ENCODE results near the gene BACH2.
A peak's percentile ranks its signal among the peaks of the same experiment; 100 is the strongest.
"Not testable (repeated sequence)": the region's sequence is repeated elsewhere in the genome, so short reads cannot be mapped to it uniquely, and the experiment has no call there.

The BACH2 gene

DNA sequence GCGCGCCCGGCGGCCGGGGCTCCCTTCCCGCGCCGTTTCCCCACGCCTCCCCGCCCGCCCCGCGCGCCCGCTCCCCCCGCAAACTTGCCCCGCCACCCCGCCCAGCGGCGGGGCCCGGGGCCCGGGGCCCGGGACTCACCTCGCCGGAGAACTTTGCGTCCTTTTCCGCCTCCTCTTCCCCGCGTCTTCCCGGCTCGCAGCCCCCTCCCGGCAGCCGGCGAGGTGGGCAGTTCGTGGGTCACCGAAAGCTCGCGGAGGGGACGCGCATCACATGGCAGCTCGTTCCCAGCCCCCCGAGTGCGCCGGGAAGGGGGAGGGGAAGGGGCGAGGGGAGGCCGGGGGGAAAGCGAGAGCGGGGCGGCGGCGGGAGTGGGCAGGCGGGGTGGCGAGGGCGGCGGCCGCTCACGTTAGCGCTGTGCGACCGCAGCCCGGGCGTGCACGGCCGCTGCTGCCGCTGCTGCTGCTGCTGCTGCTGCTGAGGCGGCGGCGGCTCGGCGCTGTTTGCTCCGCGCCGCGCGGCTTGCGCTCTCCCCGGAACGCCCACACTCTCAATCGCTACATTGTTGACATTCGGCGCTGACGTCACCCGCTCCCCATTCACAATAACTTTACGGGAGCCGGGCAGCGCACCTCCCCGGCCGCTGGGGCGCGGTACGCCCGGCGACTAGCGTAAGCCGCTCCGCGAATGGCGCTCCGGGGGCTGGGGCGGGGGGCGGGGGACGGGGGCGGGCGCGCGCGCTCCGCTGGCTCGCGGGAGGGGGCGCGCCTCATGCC lies at the start of gene BACH2:
BACH2 (minus strand) TSS at position 503 of the 774 bp plus-strand sequence. CDS start 287,999 bp downstream, outside the sequence.
- H3K27me3 Mint-ChIP-seq, result no peaks in the 10 kb centered on the region
- peaks cover 2 to 8% of the 10 kb centered on the region in 2 donors for H3K36me3 Mint-ChIP-seq
- H3K4me3 Mint-ChIP-seq, result peak within 1 kb of the TSS; percentile 92 to 94
- peaks cover 39 to 60% of the 10 kb centered on the region in 2 donors for H3K4me1 Mint-ChIP-seq
- DNase-seq (peak; percentile 91), ATAC-seq (replicated peaks) (peak; percentile 66 to 78)
- no peaks in the 10 kb centered on the region for H3K9me3 Mint-ChIP-seq
- H3K27ac Mint-ChIP-seq, result peak within 1 kb of the TSS; percentile 96

DNA sequence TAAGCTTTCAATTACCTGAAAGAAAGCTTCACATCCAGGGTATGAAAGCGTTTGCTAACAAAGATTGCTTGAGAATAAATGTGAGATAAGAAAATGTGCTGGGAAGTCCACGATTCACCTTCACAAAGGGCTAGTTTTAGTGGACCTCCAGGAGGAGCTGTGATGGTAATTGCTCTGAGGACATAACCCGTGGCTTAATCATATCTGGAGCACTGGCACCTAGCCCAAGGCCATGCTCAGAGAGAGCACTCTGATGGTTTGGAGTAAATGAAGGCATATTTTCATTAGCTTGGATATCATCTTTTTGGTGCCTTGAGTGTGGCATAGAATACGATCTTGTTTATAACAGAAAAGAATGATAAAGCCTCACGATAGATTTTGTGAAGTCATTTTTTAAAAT lies 46.9 kb upstream of the BACH2 start:
- H3K36me3 Mint-ChIP-seq, result no peaks in the 10 kb centered on the region
- DNase-seq (no peak), ATAC-seq (replicated peaks) (no peak)
- no peak overlapping the region for H3K4me3 Mint-ChIP-seq
- no peak overlapping the region for H3K27ac Mint-ChIP-seq
- H3K9me3 Mint-ChIP-seq, result peaks cover 2 to 9% of the 10 kb centered on the region in 2 donors
- peaks cover 10 to 19% of the 10 kb centered on the region in 2 donors for H3K4me1 Mint-ChIP-seq
- no peaks in the 10 kb centered on the region for H3K27me3 Mint-ChIP-seq

DNA sequence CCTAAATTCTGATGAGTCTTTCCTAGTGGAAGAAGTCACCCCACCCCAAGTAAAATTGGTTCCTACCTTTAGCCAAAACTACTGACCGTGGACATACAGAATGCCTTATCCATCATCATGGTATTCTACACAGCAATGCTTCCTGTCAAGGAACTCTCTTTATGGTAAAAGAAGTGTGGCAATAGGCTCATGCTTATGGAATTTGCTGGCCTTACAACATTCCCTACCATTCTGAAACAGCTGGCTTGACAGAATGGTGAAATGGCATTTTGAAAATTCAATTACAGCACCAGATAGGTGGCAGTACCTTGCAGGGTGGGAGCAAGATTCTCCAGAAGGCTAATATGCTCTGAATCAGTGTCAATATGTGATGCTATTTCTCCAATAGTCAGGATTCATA lies 41.8 kb upstream of the BACH2 start:
- H3K4me1 Mint-ChIP-seq, result peaks cover 6 to 7% of the 10 kb centered on the region in 2 donors
- DNase-seq (no peak), ATAC-seq (replicated peaks) (no peak)
- H3K4me3 Mint-ChIP-seq, result no peak overlapping the region
- H3K27ac Mint-ChIP-seq, result no peak overlapping the region
- peaks cover 6 to 13% of the 10 kb centered on the region in 2 donors for H3K36me3 Mint-ChIP-seq
- H3K27me3 Mint-ChIP-seq, result no peaks in the 10 kb centered on the region
- peaks cover 9 to 16% of the 10 kb centered on the region in 2 donors for H3K9me3 Mint-ChIP-seq

DNA sequence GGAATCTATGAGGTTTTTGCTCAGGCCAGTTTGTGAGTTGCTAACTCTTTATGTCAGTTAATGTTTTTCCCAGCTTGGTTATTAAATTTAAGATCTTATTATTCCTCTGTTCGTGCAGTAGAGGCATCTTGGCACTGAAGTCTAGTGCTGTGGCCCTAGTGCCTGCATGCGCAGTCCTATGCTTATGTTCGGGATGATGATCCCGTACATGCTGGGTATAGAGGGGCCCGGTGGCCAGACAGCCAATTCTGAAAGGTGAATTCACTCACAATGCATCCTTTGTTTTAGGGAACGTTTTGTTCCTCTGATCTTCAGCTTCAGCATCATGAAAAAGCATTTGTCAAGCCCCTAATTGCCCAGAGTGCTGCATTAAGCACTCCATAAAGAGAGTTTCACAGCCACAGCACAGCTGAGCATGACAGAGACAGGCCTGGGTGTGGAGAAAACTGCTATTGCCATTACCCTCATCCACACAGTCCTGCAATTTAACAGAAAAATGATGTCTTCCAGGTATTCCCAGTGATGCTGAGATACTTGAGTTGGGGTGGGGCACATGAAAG lies 39.8 kb upstream of the BACH2 start:
- Mint-ChIP-seq H3K36me3 (peaks cover 6 to 16% of the 10 kb centered on the region in 2 donors), H3K4me1 (peaks cover 7 to 8% of the 10 kb centered on the region in 2 donors), H3K4me3 (no peak overlapping the region), H3K9me3 (peaks cover 12 to 22% of the 10 kb centered on the region in 2 donors), H3K27me3 (no peaks in the 10 kb centered on the region), H3K27ac (no peak overlapping the region)
- ATAC-seq (replicated peaks), result no peak
- DNase-seq, result no peak

DNA sequence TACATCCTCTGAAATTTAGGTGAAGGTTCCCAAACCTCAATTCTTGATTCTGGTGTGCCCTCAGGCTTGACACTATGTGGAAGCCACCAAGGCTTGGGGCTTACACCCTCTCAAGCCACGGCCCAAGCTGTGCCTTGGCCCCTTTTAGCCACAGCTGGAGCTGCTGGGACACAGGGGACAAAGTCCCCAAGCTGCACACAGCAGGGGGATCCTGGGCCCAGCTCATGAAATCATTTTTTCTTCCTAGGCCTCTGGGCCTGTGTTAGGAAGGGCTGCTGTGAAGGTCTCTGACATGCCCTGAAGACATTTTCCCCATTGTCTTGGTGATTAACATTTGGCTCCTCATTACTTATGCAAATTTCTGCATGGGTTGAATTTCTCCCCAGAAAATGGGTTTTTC lies 37.3 kb upstream of the BACH2 start:
- Mint-ChIP-seq H3K27ac (no peak overlapping the region), H3K27me3 (no peaks in the 10 kb centered on the region), H3K4me1 (peaks cover 10 to 13% of the 10 kb centered on the region in 2 donors), H3K9me3 (peaks cover 10 to 13% of the 10 kb centered on the region in 2 donors), H3K4me3 (no peak overlapping the region), H3K36me3 (peaks cover 6 to 16% of the 10 kb centered on the region in 2 donors)
- DNase-seq, result no peak
- no peak for ATAC-seq (replicated peaks)

DNA sequence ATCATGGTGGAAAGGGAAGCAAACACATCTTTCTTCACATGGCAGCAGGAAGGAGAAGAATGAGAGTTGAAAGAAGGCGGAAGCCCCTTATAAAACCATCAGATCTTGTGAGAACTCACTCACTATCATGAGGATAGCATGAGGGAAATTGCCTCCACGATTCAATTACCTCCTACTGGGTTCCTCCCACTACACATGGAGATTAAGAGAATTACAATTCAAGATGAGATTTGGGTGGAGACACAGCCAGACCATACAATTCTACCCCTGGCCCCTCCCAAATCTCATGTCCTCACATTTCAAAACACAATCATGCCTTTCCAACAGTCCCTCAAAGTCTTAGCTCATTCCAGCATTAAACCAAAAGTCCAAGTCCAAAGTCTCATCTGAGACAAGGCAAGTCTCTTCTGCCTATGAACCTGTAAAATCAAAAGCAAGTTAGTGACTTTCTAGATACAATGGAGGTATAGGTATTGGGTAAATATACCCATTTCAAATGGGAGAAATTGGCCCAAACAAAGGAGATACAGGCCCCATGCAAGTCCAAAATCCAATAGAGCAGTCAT lies 36.4 kb upstream of the BACH2 start:
- DNase-seq; H3K27ac Mint-ChIP-seq; H3K4me3 Mint-ChIP-seq; ATAC-seq (replicated peaks); H3K27me3 Mint-ChIP-seq: not testable (repeated sequence)
- Mint-ChIP-seq H3K9me3 (peaks cover 10 to 13% of the 10 kb centered on the region in 2 donors), H3K4me1 (peaks cover 10 to 13% of the 10 kb centered on the region in 2 donors), H3K36me3 (peaks cover 6 to 16% of the 10 kb centered on the region in 2 donors)

DNA sequence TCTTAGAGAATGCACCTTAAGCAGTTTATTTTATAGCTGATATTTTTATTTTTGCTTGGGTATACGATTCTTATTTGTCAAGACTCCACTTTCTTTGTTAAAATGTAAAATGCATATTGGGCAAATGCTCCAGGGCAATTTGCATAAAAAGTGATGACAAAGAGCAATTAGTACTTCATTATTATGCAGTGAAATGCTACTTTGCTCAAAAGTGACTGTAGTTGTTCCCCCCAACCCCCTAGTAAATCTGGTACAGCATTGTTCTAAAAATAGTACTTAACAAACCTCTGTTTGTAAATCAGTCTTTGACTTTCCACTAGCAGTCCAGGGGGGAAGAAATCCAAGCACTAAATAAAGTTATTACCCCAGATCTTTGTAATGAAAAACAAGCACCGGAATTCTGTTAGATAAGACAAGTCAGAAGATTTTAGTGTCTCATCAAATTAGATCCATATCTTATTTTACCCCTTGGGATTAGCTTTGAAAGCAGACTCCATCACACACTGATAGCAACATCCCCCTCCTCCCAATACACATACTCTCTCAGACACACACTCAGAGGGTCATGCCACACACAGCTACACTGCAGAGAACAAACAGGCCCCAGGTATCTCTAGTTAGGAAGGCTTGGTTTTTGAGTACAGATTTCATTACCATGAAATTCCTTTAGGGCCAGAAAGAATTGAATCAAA lies 32.9 kb upstream of the BACH2 start:
- Mint-ChIP-seq H3K4me1 (peaks cover 10 to 20% of the 10 kb centered on the region in 2 donors), H3K4me3 (no peak overlapping the region), H3K27ac (no peak overlapping the region), H3K36me3 (peaks cover 4 to 13% of the 10 kb centered on the region in 2 donors), H3K27me3 (no peaks in the 10 kb centered on the region), H3K9me3 (peaks cover 8 to 11% of the 10 kb centered on the region in 2 donors)
- DNase-seq (no peak), ATAC-seq (replicated peaks) (no peak)

DNA sequence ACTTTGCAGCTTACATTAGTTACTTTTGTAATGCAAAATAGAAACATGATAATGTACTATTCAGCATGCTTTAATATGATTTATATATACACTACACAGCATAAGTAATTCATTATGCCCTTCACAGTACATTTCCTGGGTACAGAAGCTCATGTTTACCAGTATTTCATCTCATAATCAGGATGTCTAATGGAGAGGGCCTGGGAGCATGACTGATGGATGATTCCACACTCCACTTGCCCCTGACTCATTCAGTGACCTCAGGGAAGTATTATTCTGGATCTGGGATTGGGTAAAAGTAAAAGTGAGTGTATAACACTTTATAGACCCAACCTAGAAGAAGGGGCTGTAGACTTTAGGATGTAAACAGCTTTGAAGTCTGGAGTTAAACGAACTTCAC lies 31.4 kb upstream of the BACH2 start:
- DNase-seq (no peak), ATAC-seq (replicated peaks) (no peak)
- no peak overlapping the region for H3K4me3 Mint-ChIP-seq

DNA sequence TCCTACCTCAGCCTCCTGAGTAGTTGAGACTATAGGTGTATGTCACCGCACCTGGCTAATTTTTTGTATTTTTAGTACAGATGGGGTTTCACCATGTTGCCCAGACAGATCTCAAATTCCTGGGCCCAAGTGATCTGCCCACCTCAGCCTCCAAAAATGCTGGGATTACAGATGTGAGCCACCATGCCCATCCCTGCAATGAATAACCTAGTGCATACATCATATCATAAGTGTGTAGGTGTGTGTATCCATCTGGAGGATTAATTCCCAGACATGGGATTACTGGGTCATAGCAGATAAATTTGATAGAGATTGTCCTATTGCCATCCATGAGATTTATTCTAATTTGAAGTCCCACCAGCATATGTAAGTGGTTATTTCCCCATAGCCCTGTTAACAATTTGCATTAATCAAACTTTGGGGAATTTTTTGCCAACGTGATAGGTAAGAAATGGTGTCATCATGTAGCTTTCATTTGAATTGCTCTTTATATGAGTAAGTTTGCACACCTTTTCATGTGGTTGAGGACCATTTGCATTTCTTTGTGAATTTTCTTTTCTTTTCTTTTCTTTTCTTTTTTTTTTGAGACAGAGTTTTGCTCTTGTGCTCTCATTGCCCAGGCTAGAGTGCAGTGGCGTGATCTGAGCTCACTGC lies 29.9 kb upstream of the BACH2 start:
- ATAC-seq (replicated peaks), result peak; percentile 59 to 74
- Mint-ChIP-seq H3K36me3 (no peaks in the 10 kb centered on the region), H3K4me3 (no peak overlapping the region), H3K27ac (peak overlapping the region; percentile 31), H3K27me3 (no peaks in the 10 kb centered on the region), H3K4me1 (peaks cover 7 to 17% of the 10 kb centered on the region in 2 donors), H3K9me3 (no peaks in the 10 kb centered on the region)
- no peak for DNase-seq

More for the DNA sequence above, 31.4 kb upstream of the BACH2 start:
- Mint-ChIP-seq H3K27me3 (no peaks in the 10 kb centered on the region), H3K27ac (no peak overlapping the region), H3K9me3 (peaks cover 1 to 5% of the 10 kb centered on the region in 2 donors), H3K36me3 (peaks cover 0 to 3% of the 10 kb centered on the region in 2 donors), H3K4me1 (peaks cover 8 to 16% of the 10 kb centered on the region in 2 donors)

DNA sequence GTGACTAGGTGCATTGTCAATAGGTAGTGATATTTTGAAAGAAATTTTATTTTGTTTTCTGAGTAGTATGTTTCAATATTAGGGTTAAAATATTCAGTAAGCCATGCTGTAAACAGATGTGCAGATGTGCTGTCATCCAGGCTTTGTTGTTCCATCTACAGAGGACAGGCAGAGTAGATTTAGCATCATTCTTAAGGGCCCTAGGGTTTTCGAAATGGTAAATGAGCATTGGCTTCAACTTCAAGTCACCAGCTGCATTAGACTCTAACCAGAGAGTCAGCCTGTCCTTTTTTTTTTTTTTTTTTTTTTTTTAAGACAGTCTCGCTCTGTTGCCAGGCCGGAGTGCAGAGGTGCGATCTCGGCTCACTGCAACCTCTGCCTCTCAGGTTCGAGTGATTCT lies 27.1 kb upstream of the BACH2 start:
- H3K27ac Mint-ChIP-seq, result no peak overlapping the region
- H3K27me3 Mint-ChIP-seq, result no peaks in the 10 kb centered on the region
- DNase-seq, result no peak
- H3K36me3 Mint-ChIP-seq, result peaks cover 0 to 3% of the 10 kb centered on the region in 2 donors
- H3K4me1 Mint-ChIP-seq, result peaks cover 23 to 36% of the 10 kb centered on the region in 2 donors
- no peaks in the 10 kb centered on the region for H3K9me3 Mint-ChIP-seq
- ATAC-seq (replicated peaks), result no peak
- no peak overlapping the region for H3K4me3 Mint-ChIP-seq

DNA sequence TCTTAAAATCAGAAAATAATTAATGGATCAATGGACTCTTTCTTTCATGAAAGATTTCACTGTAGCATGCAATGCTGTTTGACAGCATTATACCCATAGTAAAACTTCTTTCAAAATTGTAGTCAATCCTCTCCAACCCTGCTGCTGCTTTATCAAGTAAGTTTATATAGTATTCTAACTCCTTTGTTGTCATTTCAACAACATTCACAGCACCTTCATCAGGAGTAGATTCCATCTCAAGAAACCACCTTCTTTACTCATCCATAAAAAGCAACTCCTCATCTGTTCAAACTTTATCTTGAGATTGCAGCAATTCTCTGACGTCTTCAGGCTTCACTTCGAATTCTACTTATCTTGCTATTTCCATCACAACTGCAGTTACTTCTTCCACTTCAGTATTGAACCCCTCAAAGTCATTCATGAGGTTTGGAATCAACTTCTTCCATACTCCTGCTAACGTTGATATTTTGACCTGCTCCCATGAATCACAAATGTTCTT lies 26.4 kb upstream of the BACH2 start:
- Mint-ChIP-seq H3K27me3 (no peaks in the 10 kb centered on the region), H3K4me3 (no peak overlapping the region), H3K9me3 (no peaks in the 10 kb centered on the region), H3K4me1 (peaks cover 23 to 40% of the 10 kb centered on the region in 2 donors), H3K36me3 (peaks cover 0 to 3% of the 10 kb centered on the region in 2 donors), H3K27ac (no peak overlapping the region)
- DNase-seq (no peak), ATAC-seq (replicated peaks) (no peak)

DNA sequence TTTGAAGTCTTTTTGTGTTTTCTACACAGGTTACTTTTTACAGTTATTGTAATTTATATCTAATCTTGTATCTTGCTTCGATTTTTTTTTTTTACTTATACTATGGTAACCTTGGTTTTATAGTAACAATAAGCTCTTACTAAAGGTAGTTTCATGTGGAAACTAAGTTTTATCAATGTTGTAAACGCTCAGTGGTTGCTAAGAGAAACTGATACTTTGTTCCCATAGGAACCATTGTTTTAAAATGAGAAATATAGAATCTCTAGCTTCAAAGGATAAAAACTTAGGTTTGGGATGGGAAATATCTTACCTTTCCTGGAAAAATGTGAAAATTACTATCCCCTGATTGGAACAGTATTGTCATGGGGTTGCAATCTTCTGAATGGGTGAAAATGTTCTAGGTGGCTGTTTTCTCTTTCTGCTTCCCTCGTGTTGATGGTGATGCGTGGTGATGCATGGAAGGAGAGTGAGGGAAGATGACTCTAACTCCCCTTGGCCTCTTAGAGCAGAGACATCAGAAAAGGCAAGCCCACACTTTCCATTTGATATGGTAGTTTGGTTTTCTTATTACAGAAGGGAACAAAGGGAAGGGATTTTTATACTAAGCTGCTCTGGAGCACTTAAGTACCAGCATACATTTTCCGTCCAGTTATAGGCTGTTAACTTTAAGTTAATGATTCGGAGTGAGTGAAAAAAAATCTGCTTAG lies 23.5 kb upstream of the BACH2 start:
- H3K4me1 Mint-ChIP-seq, result peaks cover 32 to 50% of the 10 kb centered on the region in 2 donors
- no peak overlapping the region for H3K4me3 Mint-ChIP-seq
- no peaks in the 10 kb centered on the region for H3K27me3 Mint-ChIP-seq
- DNase-seq, result no peak
- no peaks in the 10 kb centered on the region for H3K9me3 Mint-ChIP-seq
- H3K36me3 Mint-ChIP-seq, result peaks cover 1 to 3% of the 10 kb centered on the region in 2 donors
- peak overlapping the region; percentile 33 for H3K27ac Mint-ChIP-seq
- ATAC-seq (replicated peaks), result peak in 1 of 2 donors; percentile 10

DNA sequence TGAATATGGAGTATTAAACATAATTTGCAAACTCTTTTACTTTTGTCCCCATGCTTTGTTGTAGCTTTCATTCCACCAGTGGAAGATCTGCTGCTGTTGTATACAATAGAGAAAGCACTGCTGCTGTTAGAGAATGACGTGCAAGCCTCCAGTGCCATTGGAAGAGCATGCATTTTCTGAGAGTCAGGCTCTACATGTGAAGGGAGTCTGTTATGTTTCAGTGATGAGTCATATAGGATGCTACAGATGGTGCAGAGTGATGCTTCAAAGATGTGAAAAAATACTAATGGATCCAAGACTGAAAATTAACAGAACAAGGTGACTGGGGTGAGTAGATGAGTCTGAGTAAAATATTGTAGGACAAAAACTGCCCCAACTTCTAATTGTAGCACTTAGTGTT lies 22.4 kb upstream of the BACH2 start:
- no peaks in the 10 kb centered on the region for H3K9me3 Mint-ChIP-seq
- no peak overlapping the region for H3K27ac Mint-ChIP-seq
- H3K4me1 Mint-ChIP-seq, result peaks cover 36 to 58% of the 10 kb centered on the region in 2 donors
- no peak for DNase-seq
- H3K36me3 Mint-ChIP-seq, result peaks cover 1 to 3% of the 10 kb centered on the region in 2 donors
- peak; percentile 26 to 44 for ATAC-seq (replicated peaks)
- H3K4me3 Mint-ChIP-seq, result no peak overlapping the region
- H3K27me3 Mint-ChIP-seq, result no peaks in the 10 kb centered on the region

Measured in stimulated activated naive B cell treated with anti-CD40 and anti-IgM and Interleukin-4, amounts not matched to agents 10 μg/mL and 1 μg/mL and 100 μg/mL, for 72 hours (primary cell).